CD4-positive, alpha-beta T cell treated with Interleukin-1 beta for 1 hour (primary cell): ENCODE data around the gene SPSB3.
"Not testable (repeated sequence)": the region's sequence is repeated elsewhere in the genome, so short reads cannot be mapped to it uniquely, and the experiment has no call there.

ENCODE experiments used
- DNase-seq, 2 donors: peaks; one replicate each; pipeline ENCODE4 v3.0.0-alpha.2; 2020 to 2022

The SPSB3 gene

GRCh38 chr16:1816396-1817275 lies 34.3 kb upstream of the SPSB3 start:
- DNase-seq, result no peak

GRCh38 chr16:1815461-1815860 lies 33.1 kb upstream of the SPSB3 start:
- DNase-seq, result no peak

- peak; percentile 36 to 42 for DNase-seq
Measured at GRCh38 chr16:1812732-1813163, 30.4 kb upstream of the SPSB3 start.

GRCh38 chr16:1810536-1810935 lies 28.2 kb upstream of the SPSB3 start:
- DNase-seq, result no peak

- DNase-seq, result no peak
Measured at GRCh38 chr16:1810106-1810505, 27.7 kb upstream of the SPSB3 start.

- DNase-seq, result no peak
Measured at GRCh38 chr16:1809281-1809801, 27.0 kb upstream of the SPSB3 start.

- DNase-seq, result no peak
Measured at GRCh38 chr16:1808691-1809090, 26.3 kb upstream of the SPSB3 start.

- DNase-seq, result no peak
Measured at GRCh38 chr16:1807626-1808025, 25.3 kb upstream of the SPSB3 start.

- no peak for DNase-seq
Measured at GRCh38 chr16:1800701-1801100, 18.3 kb upstream of the SPSB3 start.

GRCh38 chr16:1799263-1799662 lies 16.9 kb upstream of the SPSB3 start:
- DNase-seq, result not testable (repeated sequence)

GRCh38 chr16:1794908-1795666 lies 12.7 kb upstream of the SPSB3 start:
- no peak for DNase-seq

GRCh38 chr16:1794221-1794871 lies 12.0 kb upstream of the SPSB3 start:
- DNase-seq, result no peak

GRCh38 chr16:1793578-1794220 lies 11.3 kb upstream of the SPSB3 start, which contains the start of gene IGFALS:
Gene IGFALS, minus strand, starts transcription at chr16:1793705. Its CDS starts 53 bp downstream, at chr16:1793652.
- no peak for DNase-seq

- DNase-seq, result no peak
Measured at GRCh38 chr16:1792836-1793577, 10.6 kb upstream of the SPSB3 start.

GRCh38 chr16:1791943-1792812 lies 9.8 kb upstream of the SPSB3 start:
- DNase-seq, result no peak

GRCh38 chr16:1791256-1791942 lies 9.0 kb upstream of the SPSB3 start:
- no peak for DNase-seq

- DNase-seq, result no peak
Measured at GRCh38 chr16:1790611-1791255, 8.4 kb upstream of the SPSB3 start.

GRCh38 chr16:1790261-1790610 lies 7.9 kb upstream of the SPSB3 start:
- DNase-seq, result no peak

- DNase-seq, result no peak
Measured at GRCh38 chr16:1789643-1790045, 7.3 kb upstream of the SPSB3 start.

GRCh38 chr16:1788708-1789100 lies 6.3 kb upstream of the SPSB3 start:
- DNase-seq, result no peak
